COLO668 (cell line): ENCODE measurements around the gene GALE.

Experiments used
- DNase-seq: peaks from one replicate; lab custom pipeline; 2025; ENCODE audit not compliant: unreplicated experiment; lab: John Stamatoyannopoulos, UW

Gene GALE

GRCh38 chr1:23756676-23757075, 43.9 kb downstream of the GALE start:
- DNase-seq, result no peak

GRCh38 chr1:23752909-23753308, 47.6 kb downstream of the GALE start:
- DNase-seq, result no peak

DNA sequence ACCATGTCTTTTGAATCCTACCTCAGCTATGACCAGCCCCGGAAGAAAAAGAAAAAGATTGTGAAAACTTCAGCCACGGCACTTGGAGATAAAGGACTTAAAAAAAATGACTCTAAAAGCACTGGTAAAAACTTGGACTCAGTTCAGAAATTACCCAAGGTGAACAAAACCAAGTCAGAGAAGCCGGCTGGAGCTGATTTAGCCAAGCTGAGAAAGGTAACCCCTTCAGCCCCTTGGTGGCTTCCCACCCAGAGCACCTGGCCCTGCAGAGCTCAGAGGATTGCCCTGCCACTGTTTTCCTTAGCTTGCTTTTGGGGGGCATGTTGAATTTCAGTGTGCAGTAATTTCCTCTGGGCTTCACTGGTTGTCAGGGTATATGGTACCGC, 48.7 kb downstream of the GALE start:
- DNase-seq, result no peak

GRCh38 chr1:23751050-23751814, 49.3 kb downstream of the GALE start:
- DNase-seq, result peak; percentile 46

DNA sequence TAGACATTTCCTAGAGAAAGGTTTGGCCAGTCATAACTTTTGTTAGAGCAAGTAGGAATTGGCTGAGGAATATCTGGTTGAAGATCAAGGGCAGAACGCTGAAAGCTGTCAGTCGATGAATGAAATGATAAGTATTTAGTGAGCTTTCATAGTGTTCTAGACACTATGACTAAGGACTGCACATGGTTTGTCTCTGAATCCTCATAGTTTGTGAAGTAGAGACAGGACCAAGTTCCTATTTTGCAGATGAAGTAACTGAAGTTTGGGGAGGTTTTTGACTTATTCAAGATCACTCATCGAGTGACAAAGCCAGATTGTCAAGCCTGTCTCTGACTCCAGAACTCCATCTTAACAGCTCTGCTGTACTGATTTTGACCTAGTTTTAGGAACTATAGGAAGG, 52.5 kb downstream of the GALE start:
- no peak for DNase-seq
